Gastroesophageal sphincter (tissue), 4 donors: ENCODE measurements around the gene PDZK1. TPM values are rescaled to one million over a fixed set of nuclear protein-coding genes. Genes with fewer than 3 reads are reported as not detected.

Source experiments
- ATAC-seq: fragments of 150-250 bp; one replicate; pipeline ENCODE4 v1.9.1; 2016; ENCODE audit warnings: mild to moderate bottlenecking, moderate library complexity
- H3K27ac ChIP-seq, 4 donors: fragments of 200-600 bp; sonication (generic) in 3 of 4; 1 replicate in 3 of 4; 2 replicates in 1 of 4; pipeline ENCODE4 v1.5.1; 2016 to 2019
- H3K27me3 ChIP-seq: fragments of 200-600 bp; sonication (generic); one replicate; pipeline ENCODE4 v1.5.1; 2019
- H3K36me3 ChIP-seq, 2 donors: fragments of 200-600 bp; sonication (generic); one replicate each; pipeline ENCODE4 v1.5.1; 2019; ENCODE audit warnings: control low read depth in 1 of 2
- H3K4me1 ChIP-seq, 3 donors: fragments of 200-600 bp; sonication (generic); 1 replicate in 2 of 3; 2 replicates in 1 of 3; pipeline ENCODE4 v1.5.1; 2016 to 2019; ENCODE audit warnings: control low read depth in 2 of 3
- H3K4me3 ChIP-seq, 2 donors: fragments of 200-600 bp; sonication (generic); one replicate each; pipeline ENCODE4 v1.5.1; 2019; ENCODE audit warnings: mild to moderate bottlenecking in 1 of 2, moderate library complexity in 1 of 2
- H3K9me3 ChIP-seq, 3 donors: fragments of 200-600 bp; sonication (generic); one replicate each; pipeline ENCODE4 v1.5.1; 2017 to 2019; ENCODE audit warnings: control low read depth in 2 of 3
- EP300 ChIP-seq: sonication (generic); formaldehyde crosslinking; IDR thresholded peaks from one replicate; pipeline ENCODE4 v1.6.1; 2017; ENCODE audit warnings: antibody characterized with exemption, mild to moderate bottlenecking
- POLR2A ChIP-seq, 2 donors: fragments of 450-650 bp; IDR thresholded peaks; one replicate each; pipeline ENCODE4 v1.6.1; 2017; ENCODE audit warnings: antibody characterized with exemption in 2 of 2, mild to moderate bottlenecking in 2 of 2, moderate library complexity in 1 of 2
- POLR2AphosphoS5 ChIP-seq: sonication (generic); formaldehyde crosslinking; IDR thresholded peaks from one replicate; pipeline ENCODE4 v1.6.1; 2017; ENCODE audit warnings: antibody characterized with exemption
- WGBS, 2 donors: methylation state at CpG; one replicate each; pipeline ENCODE4 v1.1.5; 2018; ENCODE audit warnings: low coverage in 1 of 2; 5-methylcytosine and 5-hydroxymethylcytosine counted together
- total RNA-seq, 4 donors: library from RNA; depleted of rRNA; stranded (reverse); fragments of >200 nt; gene quantifications; one replicate each; pipeline ENCODE4 v1.1.0, GENCODE V29; 2016
- TF ChIP-seq, protein P1 (sequence below), 4 experiments: fragments of 200-600 bp in 2 of 4; fragments of 450-650 bp in 2 of 4; sonication (generic) in 1 of 4; IDR thresholded peaks; one replicate each; pipeline ENCODE4 v1.5.1; 2017 to 2019; ENCODE audit warnings: antibody characterized with exemption in 4 of 4, mild to moderate bottlenecking in 2 of 4, moderate library complexity in 2 of 4

PDZK1 gene
- total RNA-seq, 4 donors from 2014 or later, result 0.46 to 0.87 TPM; not detected in 2

DNA sequence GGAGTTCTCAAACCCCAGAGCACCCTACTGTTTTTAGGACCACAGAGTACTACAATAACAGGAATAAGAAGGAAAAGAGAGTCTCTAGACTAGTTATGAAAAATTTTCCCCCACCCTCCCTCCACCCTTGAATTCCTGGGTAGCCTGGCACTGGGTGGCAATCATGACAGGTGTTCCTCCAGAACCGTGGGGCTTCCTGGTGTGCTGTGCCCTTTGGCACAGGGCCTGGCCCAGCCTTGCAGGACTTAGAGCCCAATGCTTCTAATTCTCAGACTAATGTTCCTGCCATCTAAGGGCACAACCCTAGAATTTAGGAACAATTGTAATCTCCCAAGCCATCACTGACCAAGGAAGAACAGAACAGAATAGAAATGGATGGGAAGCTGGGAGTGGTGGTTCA is 10.7 kb upstream of the PDZK1 start:
- ATAC-seq, result no peak

DNA sequence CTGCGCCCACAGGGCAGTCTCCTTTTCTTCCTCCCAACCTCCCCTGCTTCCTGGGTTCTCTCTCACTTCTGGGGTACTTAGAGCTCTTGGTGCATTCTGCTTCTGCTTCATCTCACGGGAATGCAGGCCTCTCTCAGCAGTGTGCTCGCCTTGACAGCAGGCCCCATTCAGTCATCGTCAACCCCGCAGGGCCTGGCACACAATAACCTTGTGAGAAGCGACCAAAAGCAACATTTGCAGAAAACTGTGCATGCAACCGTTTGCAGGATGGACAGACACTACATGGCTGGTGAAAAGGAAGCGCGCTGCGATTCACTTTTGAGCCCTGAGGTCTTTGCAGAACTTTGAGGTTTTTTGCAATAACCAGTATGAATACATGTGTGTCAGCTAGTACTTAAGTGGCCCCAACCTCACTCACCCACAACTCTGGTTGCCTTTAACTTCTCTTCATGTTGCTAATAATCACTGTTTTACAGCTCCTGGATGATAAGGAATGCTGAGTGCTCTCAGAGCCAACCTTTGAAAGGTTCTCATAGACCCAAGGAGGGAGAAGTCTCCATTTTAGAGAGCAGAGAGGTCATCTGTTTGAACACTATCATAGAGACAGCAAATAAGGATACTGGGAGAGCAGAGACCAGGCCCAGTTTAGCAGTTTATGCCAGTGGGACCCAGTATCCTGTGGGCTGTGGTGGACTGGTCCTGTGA is 9.6 kb upstream of the PDZK1 start:
- Histone ChIP-seq H3K36me3 (no peaks in the 10 kb centered on the region), H3K9me3 (no peaks in the 10 kb centered on the region), H3K4me3 (no peak overlapping the region), H3K27ac (no peak overlapping the region), H3K4me1 (peaks cover 0 to 32% (median 10%) of the 10 kb centered on the region in 3 donors), H3K27me3 (no peaks in the 10 kb centered on the region)
- ATAC-seq, result no peak
- WGBS, 2 donors, result 78 to 86% methylated on average over 3 to 5 of the region's 10 CpGs
- TF ChIP-seq, protein P1, sequence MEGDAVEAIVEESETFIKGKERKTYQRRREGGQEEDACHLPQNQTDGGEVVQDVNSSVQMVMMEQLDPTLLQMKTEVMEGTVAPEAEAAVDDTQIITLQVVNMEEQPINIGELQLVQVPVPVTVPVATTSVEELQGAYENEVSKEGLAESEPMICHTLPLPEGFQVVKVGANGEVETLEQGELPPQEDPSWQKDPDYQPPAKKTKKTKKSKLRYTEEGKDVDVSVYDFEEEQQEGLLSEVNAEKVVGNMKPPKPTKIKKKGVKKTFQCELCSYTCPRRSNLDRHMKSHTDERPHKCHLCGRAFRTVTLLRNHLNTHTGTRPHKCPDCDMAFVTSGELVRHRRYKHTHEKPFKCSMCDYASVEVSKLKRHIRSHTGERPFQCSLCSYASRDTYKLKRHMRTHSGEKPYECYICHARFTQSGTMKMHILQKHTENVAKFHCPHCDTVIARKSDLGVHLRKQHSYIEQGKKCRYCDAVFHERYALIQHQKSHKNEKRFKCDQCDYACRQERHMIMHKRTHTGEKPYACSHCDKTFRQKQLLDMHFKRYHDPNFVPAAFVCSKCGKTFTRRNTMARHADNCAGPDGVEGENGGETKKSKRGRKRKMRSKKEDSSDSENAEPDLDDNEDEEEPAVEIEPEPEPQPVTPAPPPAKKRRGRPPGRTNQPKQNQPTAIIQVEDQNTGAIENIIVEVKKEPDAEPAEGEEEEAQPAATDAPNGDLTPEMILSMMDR (IDR thresholded peaks at IDR 0.05), result no peak
- no peak for TF ChIP-seq POLR2A (IDR thresholded peaks at IDR 0.05)
- no peak for TF ChIP-seq POLR2AphosphoS5
- no peak for TF ChIP-seq EP300

More for the DNA sequence above, 10.7 kb upstream of the PDZK1 start:
- Histone ChIP-seq H3K27ac (no peak overlapping the region), H3K36me3 (no peaks in the 10 kb centered on the region), H3K4me3 (no peak overlapping the region), H3K27me3 (no peaks in the 10 kb centered on the region), H3K4me1 (peaks cover 0 to 33% (median 10%) of the 10 kb centered on the region in 3 donors), H3K9me3 (no peaks in the 10 kb centered on the region)
- no peak for TF ChIP-seq EP300
- TF ChIP-seq POLR2AphosphoS5, result no peak
- TF ChIP-seq, protein P1 (IDR thresholded peaks at IDR 0.05), result no peak
- no peak for TF ChIP-seq POLR2A (IDR thresholded peaks at IDR 0.05)
- 58% methylated on average over 1 of the region's 1 CpG; no CpG with 5 or more reads in 1 of the 2 donors for WGBS, 2 donors

DNA sequence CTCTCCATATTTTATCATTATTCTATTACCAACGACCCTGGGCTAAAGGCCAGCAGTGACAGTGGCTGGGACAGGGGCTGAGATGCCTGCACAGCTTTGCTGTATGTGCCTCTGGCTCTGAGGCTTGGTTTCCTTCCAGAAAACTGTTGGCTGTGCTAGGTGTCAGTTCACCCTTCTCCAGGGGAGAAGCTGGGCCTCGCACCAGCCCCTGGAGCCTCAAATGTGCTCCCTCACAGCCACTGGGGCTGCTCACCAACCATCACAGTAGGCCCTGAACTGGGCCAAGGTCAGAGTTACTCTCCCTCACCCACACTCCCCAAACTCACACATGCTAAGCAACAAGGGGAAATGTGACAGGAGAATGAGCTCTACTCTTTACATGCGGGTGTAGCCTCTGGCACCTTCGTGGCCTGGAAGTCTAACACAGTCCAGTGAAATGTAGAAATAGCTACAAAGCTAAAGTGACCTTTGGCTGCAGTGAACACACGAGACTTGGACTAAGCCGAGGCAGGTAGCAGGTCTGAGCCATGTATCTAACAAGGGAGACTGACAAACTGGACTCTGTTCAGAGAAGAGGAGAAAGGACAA is 7.5 kb upstream of the PDZK1 start:
- ATAC-seq, result no peak
- TF ChIP-seq POLR2A (IDR thresholded peaks at IDR 0.05) (no peak), EP300 (no peak), POLR2AphosphoS5 (no peak)
- TF ChIP-seq, protein P1 (IDR thresholded peaks at IDR 0.05), result no peak
- H3K36me3 ChIP-seq, result no peaks in the 10 kb centered on the region
- H3K27ac ChIP-seq, result peak overlapping the region in 3 of 4 donors; percentile 33 to 57 (median 54)
- no peak overlapping the region for H3K4me3 ChIP-seq
- peaks cover 0 to 26% (median 0%) of the 10 kb centered on the region in 3 donors for H3K4me1 ChIP-seq
- no peaks in the 10 kb centered on the region for H3K9me3 ChIP-seq
- H3K27me3 ChIP-seq, result no peaks in the 10 kb centered on the region
- WGBS, 2 donors, result 32 to 37% methylated on average over 2 of the region's 6 CpGs

DNA sequence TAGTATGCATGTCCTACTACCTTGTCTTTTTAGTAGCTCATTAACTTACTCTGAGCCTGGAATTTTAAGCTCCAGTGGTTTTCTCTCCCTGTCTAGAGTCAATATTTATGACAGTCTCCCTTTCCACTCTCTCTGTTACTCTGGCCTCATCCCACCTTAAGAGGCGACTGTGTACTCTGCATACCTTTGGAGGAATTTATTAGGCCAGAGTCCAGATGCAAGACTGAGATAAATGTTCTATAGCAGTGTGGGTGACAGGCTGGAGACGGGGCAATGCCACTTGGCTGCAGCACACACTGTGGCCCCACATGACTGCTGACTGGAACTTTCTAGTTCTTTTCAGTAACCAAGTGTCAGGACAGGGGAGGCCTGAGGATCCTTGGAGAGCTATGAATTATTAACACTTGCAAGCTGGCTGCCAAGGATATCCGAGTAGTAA is 4.1 kb upstream of the PDZK1 start:
- peak; percentile 39 for ATAC-seq
- Histone ChIP-seq H3K27me3 (no peaks in the 10 kb centered on the region), H3K4me3 (no peak overlapping the region), H3K36me3 (no peaks in the 10 kb centered on the region), H3K4me1 (peaks cover 0 to 26% (median 0%) of the 10 kb centered on the region in 3 donors), H3K27ac (peak overlapping the region in 1 of 4 donors; percentile 31), H3K9me3 (no peaks in the 10 kb centered on the region)
- TF ChIP-seq, protein P1 (IDR thresholded peaks at IDR 0.05), result no peak
- no peak for TF ChIP-seq EP300
- no peak for TF ChIP-seq POLR2A (IDR thresholded peaks at IDR 0.05)
- TF ChIP-seq POLR2AphosphoS5, result no peak
- WGBS, 2 donors, result 21 to 33% methylated on average over 2 of the region's 3 CpGs
